A673 (cell line): ENCODE measurements around the gene TNFRSF13B. TPM values are rescaled to one million over a fixed set of nuclear protein-coding genes. Genes with fewer than 3 reads are reported as not detected.

Experiments used
- BruUV-seq: library from RNA; stranded (reverse); fragments of 400-500 nt; replicated peaks from 2 replicates; lab custom pipeline; 2021; lab: Mats Ljungman, UMichigan
- CTCF ChIA-PET: fragments of 300-600 bp; sonication (Branson Sonifier 250); formaldehyde crosslinking; loops from one replicate; lab custom pipeline; 2022; ENCODE audit warnings: antibody characterized with exemption; lab: Charles Lee
- POLR2A ChIA-PET: fragments of 300-600 bp; sonication (Branson Sonifier 250); formaldehyde crosslinking; loops from one replicate; lab custom pipeline; 2022; ENCODE audit warnings: antibody characterized with exemption; ENCODE audit not compliant: low non-redundant PET; lab: Charles Lee
- DNase-seq: peaks from one replicate; pipeline ENCODE4 v3.0.0-alpha.2; 2015; ENCODE audit warnings: low spot score
- H3K27ac ChIP-seq: fragments of 200-600 bp; sonication (generic); 2 replicates; pipeline ENCODE4 v1.5.1; 2016; ENCODE audit warnings: mixed run types, low read depth, mild to moderate bottlenecking, mixed read lengths, antibody characterized with exemption, low read length; ENCODE audit not compliant: poor library complexity, severe bottlenecking
- H3K27me3 ChIP-seq: fragments of 200-600 bp; sonication (generic); replicated peaks from 2 replicates; pipeline ENCODE4 v1.6.1; 2017; ENCODE audit warnings: mixed run types, low read depth, mild to moderate bottlenecking, mixed read lengths, antibody characterized with exemption, low read length; ENCODE audit not compliant: insufficient read depth, poor library complexity
- H3K36me3 ChIP-seq: fragments of 200-600 bp; sonication (generic); 2 replicates; pipeline ENCODE4 v1.6.1; 2016; ENCODE audit warnings: mixed run types, mild to moderate bottlenecking, mixed read lengths, antibody characterized with exemption, low read length; ENCODE audit not compliant: insufficient read depth, poor library complexity, severe bottlenecking
- H3K4me1 ChIP-seq: fragments of 200-600 bp; sonication (generic); 2 replicates; pipeline ENCODE4 v1.6.1; 2017; ENCODE audit warnings: mixed run types, mild to moderate bottlenecking, mixed read lengths, antibody characterized with exemption, low read length; ENCODE audit not compliant: insufficient read depth, poor library complexity, severe bottlenecking
- H3K4me3 ChIP-seq: fragments of 200-600 bp; sonication (generic); 2 replicates; pipeline ENCODE4 v1.5.1; 2016; ENCODE audit warnings: low read depth, mixed run types, mild to moderate bottlenecking, mixed read lengths, low read length; ENCODE audit not compliant: poor library complexity, severe bottlenecking
- H3K9me3 ChIP-seq: fragments of 200-600 bp; sonication (generic); 2 replicates; pipeline ENCODE4 v1.6.1; 2016; ENCODE audit warnings: mixed run types, low read depth, mild to moderate bottlenecking, mixed read lengths, antibody characterized with exemption, low read length; ENCODE audit not compliant: poor library complexity, severe bottlenecking
- EZH2 ChIP-seq: fragments of 200-600 bp; sonication (generic); IDR thresholded peaks from 2 replicates; pipeline ENCODE4 v1.6.1; 2017; ENCODE audit warnings: borderline replicate concordance, low read depth, mild to moderate bottlenecking, mixed read lengths, antibody characterized with exemption, low read length; ENCODE audit not compliant: poor library complexity, severe bottlenecking
- intact Hi-C: fragments of 100-400 bp; cut with micrococcal nuclease; formaldehyde crosslinking; loops from one replicate; pipeline ENCODE4 v1.10.0; 2022; ENCODE audit not compliant: unreplicated experiment
- total RNA-seq: library from RNA; stranded (reverse); gene quantifications from 2 replicates; pipeline ENCODE4 v1.2.3, GENCODE V29; 2021
- TF ChIP-seq, protein P1 (sequence below): fragments of 300-800, 200-600 bp; sonication (generic); conservative IDR thresholded peaks from 2 replicates; pipeline ENCODE4 v1.5.1; 2017; ENCODE audit warnings: low read depth, mild to moderate bottlenecking, antibody characterized with exemption, low read length, moderate library complexity, mixed read lengths

Gene TNFRSF13B
- total RNA-seq, 1 experiment from 2014 or later, result not detected

DNA sequence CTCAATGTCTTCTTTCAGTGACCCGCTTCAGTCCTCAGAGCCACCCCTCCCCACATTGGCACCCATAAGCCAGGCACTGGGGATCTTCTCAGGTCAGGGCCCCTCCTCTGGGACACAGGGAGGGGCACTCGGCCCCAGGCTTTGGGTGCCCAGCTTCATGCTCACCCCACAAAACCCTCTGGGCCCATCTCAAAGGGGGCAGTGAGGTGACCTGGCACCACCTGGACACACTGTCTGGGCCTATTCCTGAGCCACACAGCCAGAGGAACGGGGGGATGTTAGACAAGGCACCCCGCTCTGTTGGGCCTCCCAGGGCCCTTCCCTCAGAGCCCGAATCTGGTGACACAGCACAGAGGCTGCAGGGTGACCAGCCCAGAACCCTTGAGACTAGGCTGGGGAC lies 36.1 kb downstream of the TNFRSF13B start:
- intact Hi-C loops, result no loop called here
- ChIA-PET POLR2A (no interaction called here), CTCF (no interaction called here)
- Histone ChIP-seq H3K4me3 (no peak overlapping the region), H3K9me3 (no peaks in the 10 kb centered on the region), H3K36me3 (no peaks in the 10 kb centered on the region), H3K27me3 (no peaks in the 10 kb centered on the region), H3K27ac (no peak overlapping the region), H3K4me1 (no peaks in the 10 kb centered on the region)
- TF ChIP-seq, protein P1, sequence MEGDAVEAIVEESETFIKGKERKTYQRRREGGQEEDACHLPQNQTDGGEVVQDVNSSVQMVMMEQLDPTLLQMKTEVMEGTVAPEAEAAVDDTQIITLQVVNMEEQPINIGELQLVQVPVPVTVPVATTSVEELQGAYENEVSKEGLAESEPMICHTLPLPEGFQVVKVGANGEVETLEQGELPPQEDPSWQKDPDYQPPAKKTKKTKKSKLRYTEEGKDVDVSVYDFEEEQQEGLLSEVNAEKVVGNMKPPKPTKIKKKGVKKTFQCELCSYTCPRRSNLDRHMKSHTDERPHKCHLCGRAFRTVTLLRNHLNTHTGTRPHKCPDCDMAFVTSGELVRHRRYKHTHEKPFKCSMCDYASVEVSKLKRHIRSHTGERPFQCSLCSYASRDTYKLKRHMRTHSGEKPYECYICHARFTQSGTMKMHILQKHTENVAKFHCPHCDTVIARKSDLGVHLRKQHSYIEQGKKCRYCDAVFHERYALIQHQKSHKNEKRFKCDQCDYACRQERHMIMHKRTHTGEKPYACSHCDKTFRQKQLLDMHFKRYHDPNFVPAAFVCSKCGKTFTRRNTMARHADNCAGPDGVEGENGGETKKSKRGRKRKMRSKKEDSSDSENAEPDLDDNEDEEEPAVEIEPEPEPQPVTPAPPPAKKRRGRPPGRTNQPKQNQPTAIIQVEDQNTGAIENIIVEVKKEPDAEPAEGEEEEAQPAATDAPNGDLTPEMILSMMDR, result no peak
- no peak for TF ChIP-seq EZH2
- DNase-seq, result no peak
- no TSS peak for BruUV-seq

DNA sequence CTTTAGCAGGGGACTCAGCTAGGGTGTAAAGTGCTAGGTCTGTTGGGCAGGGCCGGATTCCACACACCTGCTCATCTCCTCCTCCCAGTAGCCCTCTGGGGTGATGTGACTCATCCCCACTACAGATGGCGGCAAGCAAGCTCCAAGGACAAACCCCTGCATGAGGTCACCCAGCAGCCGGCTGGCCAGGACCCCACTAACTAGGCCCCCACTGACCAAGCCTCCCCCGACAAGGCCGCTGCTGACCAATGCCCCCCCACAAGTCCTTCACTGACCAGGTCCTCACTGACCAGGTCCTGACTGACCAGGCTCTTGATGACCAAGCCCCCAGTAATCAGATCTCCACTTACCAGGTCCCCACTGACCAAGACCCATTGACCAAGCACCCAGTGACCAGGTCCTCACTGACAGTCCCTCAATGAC lies 36.7 kb downstream of the TNFRSF13B start:
- POLR2A ChIA-PET, result no interaction called here
- CTCF ChIA-PET, result no interaction called here
- Histone ChIP-seq H3K27me3 (no peaks in the 10 kb centered on the region), H3K4me3 (no peak overlapping the region), H3K9me3 (no peaks in the 10 kb centered on the region), H3K4me1 (no peaks in the 10 kb centered on the region), H3K27ac (no peak overlapping the region), H3K36me3 (no peaks in the 10 kb centered on the region)
- intact Hi-C loops, result no loop called here
- TF ChIP-seq, protein P1, result no peak
- TF ChIP-seq EZH2, result no peak
- no TSS peak for BruUV-seq
- no peak for DNase-seq

DNA sequence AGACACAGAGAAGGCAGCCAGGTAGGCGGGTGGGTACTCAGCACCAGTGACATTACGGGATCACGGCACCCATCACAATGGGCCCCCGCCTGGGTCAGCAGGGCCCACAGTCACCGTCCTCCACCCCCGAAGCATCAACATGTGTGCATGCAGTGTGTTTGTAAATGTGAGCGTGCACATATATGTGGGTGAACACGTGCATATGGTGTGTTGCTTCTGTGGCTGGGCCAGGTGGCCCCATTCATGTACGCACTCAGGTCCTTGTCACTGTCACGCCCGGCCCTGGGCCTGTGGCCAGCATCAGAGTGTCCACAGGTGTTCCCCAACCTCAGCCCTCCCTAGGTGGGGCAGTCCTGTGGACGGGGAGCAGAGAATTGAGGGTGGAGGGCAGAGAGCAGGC lies 37.1 kb downstream of the TNFRSF13B start:
- TF ChIP-seq, protein P1, result no peak
- TF ChIP-seq EZH2, result no peak
- no peak for DNase-seq
- intact Hi-C loops, result no loop called here
- no peaks in the 10 kb centered on the region for H3K4me1 ChIP-seq
- no peak overlapping the region for H3K27ac ChIP-seq
- ChIA-PET CTCF (no interaction called here), POLR2A (no interaction called here)
- no peaks in the 10 kb centered on the region for H3K9me3 ChIP-seq
- no peaks in the 10 kb centered on the region for H3K36me3 ChIP-seq
- no TSS peak for BruUV-seq
- no peak overlapping the region for H3K4me3 ChIP-seq
- no peaks in the 10 kb centered on the region for H3K27me3 ChIP-seq
